BJ (cell line): ENCODE measurements around the gene ANKS1A. TPM values are rescaled to one million over a fixed set of nuclear protein-coding genes. Genes with fewer than 3 reads are reported as not detected.
"Not testable (repeated sequence)": the region's sequence is repeated elsewhere in the genome, so short reads cannot be mapped to it uniquely, and the experiment has no call there.

Source experiments
- CTCF ChIA-PET: fragments of 350-600 bp; formaldehyde crosslinking; extraction: SDS; loops from one replicate; lab custom pipeline; 2021; ENCODE audit warnings: antibody characterized with exemption, inconsistent platforms; lab: Yijun Ruan, JAX
- POLR2A ChIA-PET: fragments of 300-600 bp; sonication (Branson Sonifier 250); formaldehyde crosslinking; extraction: SDS; loops from one replicate; lab custom pipeline; 2021; ENCODE audit warnings: antibody characterized with exemption; lab: Charles Lee
- DNase-seq: peaks from one replicate; pipeline ENCODE4 v3.0.0-alpha.2; 2011; ENCODE audit warnings: low read depth
- H3K27me3 ChIP-seq: 2 replicates; pipeline ENCODE4 v1.6.0; 2011; ENCODE audit warnings: low read length; ENCODE audit not compliant: control insufficient read depth, insufficient read depth
- H3K36me3 ChIP-seq: 2 replicates; pipeline ENCODE4 v1.5.1; 2011; ENCODE audit warnings: low read length; ENCODE audit not compliant: control insufficient read depth, insufficient read depth
- H3K4me3 ChIP-seq: 2 replicates; pipeline ENCODE4 v1.5.1; 2011; ENCODE audit warnings: low read depth, mild to moderate bottlenecking, control low read depth, low read length
- CTCF ChIP-seq: IDR thresholded peaks from 2 replicates; pipeline ENCODE4 v1.5.1; 2011; ENCODE audit warnings: low read depth, mild to moderate bottlenecking, control low read depth, inconsistent platforms, low read length, moderate library complexity; ENCODE audit not compliant: insufficient read depth
- polyA plus RNA-seq: library from polyadenylated mRNA; depleted of rRNA; stranded (reverse); fragments of >200 nt; gene quantifications from 2 replicates; pipeline ENCODE4 v1.2.3, GENCODE V29; 2011

The ANKS1A gene
- polyA plus RNA-seq, 1 experiment: 4.2 TPM

GRCh38 chr6:34926655-34927054, 37.6 kb downstream of the ANKS1A start:
- H3K27me3 ChIP-seq: no peaks in the 10 kb centered on the region
- CTCF ChIA-PET: interaction anchor here (0.5 to 1.6 kb wide), 2 partner anchors 12 to 65 kb away, joined by 3 to 4 read pairs; no protein-coding TSS in a partner anchor
- no peaks in the 10 kb centered on the region for H3K36me3 ChIP-seq
- H3K4me3 ChIP-seq: no peak overlapping the region
- TF ChIP-seq CTCF: no peak
- DNase-seq: peak; percentile 16
- POLR2A ChIA-PET: no interaction called here

- H3K4me3 ChIP-seq: no peak overlapping the region
- no peaks in the 10 kb centered on the region for H3K36me3 ChIP-seq
- no peak for TF ChIP-seq CTCF
- H3K27me3 ChIP-seq: no peaks in the 10 kb centered on the region
- ChIA-PET POLR2A (no interaction called here), CTCF (interaction anchor here (1.6 kb wide), 1 partner anchor 10 kb away, joined by 4 read pairs; no protein-coding TSS in a partner anchor)
- no peak for DNase-seq
Measured at GRCh38 chr6:34928220-34928619, 39.2 kb downstream of the ANKS1A start.

GRCh38 chr6:34928695-34929094, 39.6 kb downstream of the ANKS1A start:
- H3K4me3 ChIP-seq: no peak overlapping the region
- no peaks in the 10 kb centered on the region for H3K36me3 ChIP-seq
- no peak for DNase-seq
- ChIA-PET CTCF (no interaction called here), POLR2A (no interaction called here)
- H3K27me3 ChIP-seq: no peaks in the 10 kb centered on the region
- TF ChIP-seq CTCF: no peak

GRCh38 chr6:34929241-34929978, 40.4 kb downstream of the ANKS1A start:
- POLR2A ChIA-PET: no interaction called here
- Histone ChIP-seq H3K27me3 (no peaks in the 10 kb centered on the region), H3K36me3 (no peaks in the 10 kb centered on the region), H3K4me3 (no peak overlapping the region)
- TF ChIP-seq CTCF: no peak
- DNase-seq: no peak
- CTCF ChIA-PET: no interaction called here

- DNase-seq: no peak
- Histone ChIP-seq H3K27me3 (no peaks in the 10 kb centered on the region), H3K4me3 (no peak overlapping the region), H3K36me3 (no peaks in the 10 kb centered on the region)
- ChIA-PET POLR2A (no interaction called here), CTCF (interaction anchor here (0.6 kb wide), 2 partner anchors 34 to 226 kb away, joined by 3 read pairs; no protein-coding TSS in a partner anchor)
- TF ChIP-seq CTCF: no peak
Measured at GRCh38 chr6:34930221-34930620, 41.2 kb downstream of the ANKS1A start.

GRCh38 chr6:34932202-34932601, 43.1 kb downstream of the ANKS1A start:
- POLR2A ChIA-PET, H3K27me3 ChIP-seq, CTCF ChIA-PET, H3K4me3 ChIP-seq, H3K36me3 ChIP-seq, DNase-seq: not testable (repeated sequence)
